ENCODE measurements around the gene ASB1. TPM values are rescaled to one million over a fixed set of nuclear protein-coding genes. Genes with fewer than 3 reads are reported as not detected.

Gene ASB1
- total RNA-seq, 1 experiment from 2014 or later: 27.7 TPM

GRCh38 chr2:238420878-238421694 is 5.6 kb upstream of the ASB1 start:
- no peak for DNase-seq (ENCODE audit: low spot score)
- in situ Hi-C loops (cut with HindIII; ENCODE audit: low sequenced_read_pairs): no loop called here

- DNase-seq (ENCODE audit: low spot score): no peak
- in situ Hi-C loops (cut with HindIII; ENCODE audit: low sequenced_read_pairs): no loop called here
Measured at GRCh38 chr2:238421695-238422035, 5.1 kb upstream of the ASB1 start.

- no peak for DNase-seq (ENCODE audit: low spot score)
- in situ Hi-C loops (cut with HindIII; ENCODE audit: low sequenced_read_pairs): no loop called here
Measured at GRCh38 chr2:238422285-238422684, 4.4 kb upstream of the ASB1 start.

GRCh38 chr2:238422940-238423339 is 3.8 kb upstream of the ASB1 start:
- no peak for DNase-seq (ENCODE audit: low spot score)
- in situ Hi-C loops (cut with HindIII; ENCODE audit: low sequenced_read_pairs): no loop called here

GRCh38 chr2:238423561-238424312 is 3.0 kb upstream of the ASB1 start:
- DNase-seq (ENCODE audit: low spot score): no peak
- in situ Hi-C loops (cut with HindIII; ENCODE audit: low sequenced_read_pairs): no loop called here

GRCh38 chr2:238424313-238424700 is 2.4 kb upstream of the ASB1 start:
- in situ Hi-C loops (cut with HindIII; ENCODE audit: low sequenced_read_pairs): no loop called here
- no peak for DNase-seq (ENCODE audit: low spot score)

- DNase-seq (ENCODE audit: low spot score): no peak
- in situ Hi-C loops (cut with HindIII; ENCODE audit: low sequenced_read_pairs): no loop called here
Measured at GRCh38 chr2:238425505-238425978, 1.2 kb upstream of the ASB1 start.

- in situ Hi-C loops (cut with HindIII; ENCODE audit: low sequenced_read_pairs): no loop called here
- DNase-seq (ENCODE audit: low spot score): no peak
Measured at GRCh38 chr2:238425979-238426567, 654 bp upstream of the ASB1 start.

- DNase-seq (ENCODE audit: low spot score): peak; percentile 6
- in situ Hi-C loops (cut with HindIII; ENCODE audit: low sequenced_read_pairs): no loop called here
Measured at GRCh38 chr2:238427435-238428162, 872 bp downstream of the ASB1 start.

- no peak for DNase-seq (ENCODE audit: low spot score)
- in situ Hi-C loops (cut with HindIII; ENCODE audit: low sequenced_read_pairs): no loop called here
Measured at GRCh38 chr2:238428866-238429265, 2.1 kb downstream of the ASB1 start.

GRCh38 chr2:238430781-238431180 is 4.1 kb downstream of the ASB1 start:
- in situ Hi-C loops (cut with HindIII; ENCODE audit: low sequenced_read_pairs): no loop called here
- DNase-seq (ENCODE audit: low spot score): no peak

GRCh38 chr2:238431456-238431855 is 4.7 kb downstream of the ASB1 start:
- in situ Hi-C loops (cut with HindIII; ENCODE audit: low sequenced_read_pairs): no loop called here
- no peak for DNase-seq (ENCODE audit: low spot score)

GRCh38 chr2:238433300-238433915 is 6.7 kb downstream of the ASB1 start:
- in situ Hi-C loops (cut with HindIII; ENCODE audit: low sequenced_read_pairs): no loop called here

GRCh38 chr2:238433941-238434845 is 7.5 kb downstream of the ASB1 start:
- in situ Hi-C loops (cut with HindIII; ENCODE audit: low sequenced_read_pairs): no loop called here
- no peak for DNase-seq (ENCODE audit: low spot score)

More at GRCh38 chr2:238433300-238433915, 6.7 kb downstream of the ASB1 start:
- no peak for DNase-seq (ENCODE audit: low spot score)

- in situ Hi-C loops (cut with HindIII; ENCODE audit: low sequenced_read_pairs): no loop called here
- DNase-seq (ENCODE audit: low spot score): no peak
Measured at GRCh38 chr2:238434846-238435751, 8.4 kb downstream of the ASB1 start.

- in situ Hi-C loops (cut with HindIII; ENCODE audit: low sequenced_read_pairs): no loop called here
Measured at GRCh38 chr2:238435752-238436096, 9.0 kb downstream of the ASB1 start.

More at GRCh38 chr2:238435752-238436096, 9.0 kb downstream of the ASB1 start:
- DNase-seq (ENCODE audit: low spot score): no peak
